ENCODE measurements around the gene SPAG5.

DNA sequence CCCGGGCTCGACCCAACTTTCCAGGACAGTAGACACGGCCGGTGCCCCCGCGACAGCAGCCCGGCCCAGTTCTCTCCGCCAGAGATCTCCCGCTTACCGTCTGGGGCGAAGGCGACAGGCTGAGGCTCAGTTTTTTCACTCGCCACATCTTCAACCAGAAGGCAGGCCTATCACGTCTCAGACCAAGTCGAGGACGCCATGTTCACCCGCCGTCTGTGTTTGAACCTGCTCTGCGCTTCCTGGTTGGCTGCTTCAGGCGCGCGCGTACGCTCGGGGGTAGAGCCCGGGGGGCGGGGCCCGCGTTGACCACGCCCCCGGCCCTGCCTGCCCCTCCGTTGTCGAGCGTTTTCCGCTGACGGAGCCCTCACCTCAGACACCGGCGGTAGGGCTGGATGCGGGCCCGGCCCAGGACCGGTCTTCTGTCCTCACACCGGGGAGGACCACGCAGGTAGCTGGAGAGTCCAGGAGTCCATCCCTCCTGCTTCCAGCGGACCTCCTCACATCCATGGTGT lies at the start of gene SPAG5:
- no peak for TF ChIP-seq EZH2phosphoT487 (IDR thresholded peaks at IDR 0.05)
- no peak for TF ChIP-seq CTCF (IDR thresholded peaks at IDR 0.05)
- TF ChIP-seq EZH2 (IDR thresholded peaks at IDR 0.05): no peak
